T follicular helper cell (primary cell): ENCODE measurements around the gene CARD14.
"Not testable (repeated sequence)": the region's sequence is repeated elsewhere in the genome, so short reads cannot be mapped to it uniquely, and the experiment has no call there.

Experiments used
- DNase-seq: peaks from one replicate; pipeline ENCODE4 v3.0.0-alpha.2; 2020; ENCODE audit warnings: low read depth

Gene CARD14

GRCh38 chr17:80223838-80224497 lies 54.1 kb downstream of the CARD14 start:
- DNase-seq, result no peak

GRCh38 chr17:80224683-80225082 lies 54.9 kb downstream of the CARD14 start:
- DNase-seq, result no peak

- no peak for DNase-seq
These were observed 55.4 kb downstream of the CARD14 start for GRCh38 chr17:80225230-80225629.

GRCh38 chr17:80227156-80227555 lies 57.3 kb downstream of the CARD14 start:
- DNase-seq, result no peak

- no peak for DNase-seq
These were observed 57.8 kb downstream of the CARD14 start for GRCh38 chr17:80227666-80228065.

GRCh38 chr17:80228477-80228876 lies 58.6 kb downstream of the CARD14 start:
- no peak for DNase-seq

GRCh38 chr17:80229011-80229410 lies 59.2 kb downstream of the CARD14 start:
- no peak for DNase-seq

- DNase-seq, result no peak
These were observed 62.6 kb downstream of the CARD14 start for GRCh38 chr17:80232438-80232837.

- no peak for DNase-seq
These were observed 63.4 kb downstream of the CARD14 start for GRCh38 chr17:80233202-80233601.

- DNase-seq, result no peak
These were observed 67.1 kb downstream of the CARD14 start for GRCh38 chr17:80236911-80237310.

- no peak for DNase-seq
These were observed 67.6 kb downstream of the CARD14 start for GRCh38 chr17:80237386-80237785.

- no peak for DNase-seq
These were observed 72.7 kb downstream of the CARD14 start for GRCh38 chr17:80242505-80242904.

GRCh38 chr17:80243526-80244433 lies 74.0 kb downstream of the CARD14 start:
- DNase-seq, result no peak

- not testable (repeated sequence) for DNase-seq
These were observed 74.6 kb downstream of the CARD14 start for GRCh38 chr17:80244448-80244847.

- DNase-seq, result no peak
These were observed 75.2 kb downstream of the CARD14 start for GRCh38 chr17:80244871-80245509.

- no peak for DNase-seq
These were observed 75.9 kb downstream of the CARD14 start for GRCh38 chr17:80245566-80246265.

- no peak for DNase-seq
These were observed 76.4 kb downstream of the CARD14 start for GRCh38 chr17:80246266-80246681.

GRCh38 chr17:80246726-80247125 lies 76.9 kb downstream of the CARD14 start:
- DNase-seq, result no peak

- DNase-seq, result no peak
These were observed 77.7 kb downstream of the CARD14 start for GRCh38 chr17:80247561-80247960.

GRCh38 chr17:80248001-80248893 lies 78.4 kb downstream of the CARD14 start:
- DNase-seq, result no peak
